Fibroblast of skin of abdomen (primary cell): ENCODE measurements around the gene AXIN2.

Experiments used
- DNase-seq: peaks from one replicate; pipeline ENCODE4 v3.0.0-alpha.2; 2013

The AXIN2 gene

DNA sequence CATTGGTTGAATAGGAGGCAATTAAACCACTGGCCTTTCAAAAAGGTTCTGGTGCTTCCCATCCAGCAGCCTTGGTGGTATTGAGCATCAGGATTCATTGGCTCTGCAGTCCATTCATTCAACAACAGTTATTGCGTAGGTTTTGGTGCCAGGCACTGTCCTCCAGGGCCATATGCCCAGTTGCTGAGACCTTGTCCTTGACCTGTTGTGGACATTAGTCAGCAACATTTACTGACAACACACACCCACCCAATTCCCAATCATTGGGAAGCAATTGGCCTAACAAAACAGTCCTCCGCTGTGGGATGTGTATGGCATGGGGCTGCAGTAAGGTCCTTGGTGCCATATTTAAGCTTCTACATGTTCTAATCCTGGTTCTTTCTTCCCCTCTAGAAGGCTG is 82.2 kb downstream of the AXIN2 start:
- DNase-seq, result no peak
